K562 (cell line): ENCODE results near the gene ANKRD23. TPM values are rescaled to one million over a fixed set of nuclear protein-coding genes. Genes with fewer than 3 reads are reported as not detected.

Experiments used
- ATAC-seq: fragments of 200-7000 bp; cut with Tn5 transposase; 3 replicates; pipeline ENCODE4 v1.9.1; 2020; ENCODE audit warnings: moderate library complexity
- BruUV-seq: library from RNA; stranded (reverse); fragments of 400-500 nt; replicated peaks from 2 replicates; lab custom pipeline; 2021; lab: Mats Ljungman, UMichigan
- CTCF ChIA-PET: fragments of 300-600 bp; formaldehyde crosslinking; extraction: SDS; loops from one replicate; lab custom pipeline; 2021; ENCODE audit warnings: low intra/inter-chr PET ratio; lab: Yijun Ruan, JAX
- POLR2A ChIA-PET: fragments of 300-600, 350-650 bp; sonication (Branson Sonifier 250); formaldehyde crosslinking; extraction: SDS; loops from one replicate; lab custom pipeline; 2021; ENCODE audit warnings: antibody characterized with exemption, inconsistent platforms; lab: Yijun Ruan, JAX
- DNase-seq, 4 experiments: peaks; one replicate each; pipeline versions ENCODE4 v3.0.0 to v3.0.0-alpha.2; 2011 to 2018; ENCODE audit warnings: low spot score in 3 of 4, mixed read lengths in 3 of 4; ENCODE audit errors: extremely low read depth in 1 of 4
- FAIRE-seq: peaks from 2 replicates; lab custom pipeline; 2011; peaks lifted over from hg19 to GRCh38; lab: Jason Lieb, UNC
- H2AFZ ChIP-seq: 2 replicates; pipeline ENCODE4 v1.6.0; 2011; ENCODE audit warnings: low read depth, low read length, control low read depth, inconsistent platforms
- H3K27ac ChIP-seq: fragments of 200-600 bp; 3 replicates; pipeline ENCODE4 v1.8.0; 2011; ENCODE audit warnings: low read depth, mild to moderate bottlenecking, control low read depth, inconsistent platforms, low read length, moderate library complexity, mixed read lengths; ENCODE audit errors: extremely low read depth
- H3K27me3 ChIP-seq, 2 experiments: fragments of 300-600 bp in 1 of 2; 2 replicates in 1 of 2; 3 replicates in 1 of 2; pipeline versions ENCODE4 v1.6.0 to v1.8.0; 2011; ENCODE audit warnings: inconsistent platforms in 2 of 2, low read length in 2 of 2, mild to moderate bottlenecking in 1 of 2, mixed read lengths in 1 of 2, moderate library complexity in 1 of 2; ENCODE audit not compliant: control insufficient read depth in 2 of 2, insufficient read depth in 2 of 2
- H3K36me3 ChIP-seq: fragments of 300-600 bp; 3 replicates; pipeline ENCODE4 v1.8.0; 2011; ENCODE audit warnings: mild to moderate bottlenecking, low read length, inconsistent platforms; ENCODE audit not compliant: control insufficient read depth, insufficient read depth
- H3K4me1 ChIP-seq, 2 experiments: fragments of 200-600 bp in 1 of 2; replicated peaks in 1 of 2; 2 replicates in 1 of 2; 3 replicates in 1 of 2; pipeline versions ENCODE4 v1.5.1 to v1.8.0; 2011; ENCODE audit warnings: inconsistent platforms in 2 of 2, low read length in 2 of 2, mild to moderate bottlenecking in 1 of 2, mixed read lengths in 1 of 2, moderate library complexity in 1 of 2; ENCODE audit not compliant: control insufficient read depth in 2 of 2, insufficient read depth in 2 of 2
- H3K4me2 ChIP-seq: 2 replicates; pipeline ENCODE4 v1.6.1; 2011; ENCODE audit warnings: low read length, control low read depth, inconsistent platforms, mixed read lengths; ENCODE audit not compliant: insufficient read depth
- H3K4me3 ChIP-seq: fragments of 200-600 bp; sonication (generic), shearing (Covaris generic); 2 replicates; pipeline ENCODE4 v1.5.1; 2016; ENCODE audit warnings: control low read depth, inconsistent platforms
- H3K79me2 ChIP-seq: fragments of 200-600 bp; 3 replicates; pipeline ENCODE4 v1.8.0; 2011; ENCODE audit warnings: low read length, inconsistent platforms; ENCODE audit not compliant: control insufficient read depth, insufficient read depth
- H3K9ac ChIP-seq, 2 experiments: 2 replicates each; pipeline versions ENCODE4 v1.6.0 to v1.6.1; 2011; ENCODE audit warnings: low read depth in 2 of 2, low read length in 2 of 2, control low read depth in 1 of 2, inconsistent platforms in 1 of 2, mild to moderate bottlenecking in 1 of 2, mixed read lengths in 1 of 2; ENCODE audit not compliant: insufficient read depth in 1 of 2
- H3K9me1 ChIP-seq: one replicate; pipeline ENCODE4 v1.6.0; 2011; ENCODE audit warnings: inconsistent platforms, mild to moderate bottlenecking, low read length, moderate library complexity; ENCODE audit not compliant: control insufficient read depth, insufficient read depth
- H3K9me3 ChIP-seq: replicated peaks from 2 replicates; pipeline ENCODE4 v1.5.1; 2011; ENCODE audit warnings: low read depth, low read length, inconsistent platforms; ENCODE audit not compliant: control insufficient read depth, insufficient read depth
- H4K20me1 ChIP-seq: replicated peaks from 2 replicates; pipeline ENCODE4 v1.6.1; 2011; ENCODE audit warnings: low read length, inconsistent platforms, mixed read lengths; ENCODE audit not compliant: control insufficient read depth, insufficient read depth
- GABPB1 ChIP-seq: sonication (generic); formaldehyde crosslinking; IDR thresholded peaks from 2 replicates; pipeline ENCODE4 v1.8.0; 2022; ENCODE audit warnings: mild to moderate bottlenecking, missing genetic modification reagents
- POU5F1 ChIP-seq: fragments of 150-350 bp; IDR thresholded peaks from 2 replicates; pipeline ENCODE4 v1.6.1; 2014; ENCODE audit warnings: borderline replicate concordance, low read length, low read depth, mild to moderate bottlenecking; ENCODE audit not compliant: partially characterized antibody
- RBM22 ChIP-seq: fragments of 200-400 bp; formaldehyde crosslinking; IDR thresholded peaks from 2 replicates; pipeline ENCODE4 v1.6.1; 2018; ENCODE audit warnings: low read length, low read depth; ENCODE audit not compliant: poor library complexity, severe bottlenecking
- RFX7 ChIP-seq: fragments of 250-450 bp; sonication (Bioruptor Pico); IDR thresholded peaks from 2 replicates; pipeline ENCODE4 v1.5.1; 2021; ENCODE audit warnings: mild to moderate bottlenecking
- ZNF551 ChIP-seq: fragments of 250-450 bp; sonication (Bioruptor Pico); IDR thresholded peaks from 2 replicates; pipeline ENCODE4 v1.5.0; 2021; ENCODE audit warnings: mild to moderate bottlenecking, moderate library complexity
- WGBS: fragments of 100-300 bp; shearing (Covaris generic); methylation state at CpG from one replicate; pipeline ENCODE4 v1.1.6; 2016; ENCODE audit warnings: low coverage, mixed read lengths; ENCODE audit not compliant: insufficient coverage; ENCODE audit errors: missing lambda C conversion rate; 5-methylcytosine and 5-hydroxymethylcytosine counted together
- in situ Hi-C: fragments of 300-500 bp; cut with MboI; formaldehyde crosslinking; loops from 4 replicates; pipeline ENCODE4 v1.15.0; 2018; ENCODE audit warnings: inconsistent platforms, mixed read lengths
- intact Hi-C: fragments of 100-400 bp; cut with micrococcal nuclease; formaldehyde crosslinking; loops from 2 replicates; pipeline ENCODE4 v1.14.2; 2022
- polyA plus RNA-seq, 8 experiments: library from polyadenylated mRNA; depleted of rRNA in 4 of 8; stranded (reverse) in 5 of 8; unstranded in 3 of 8; fragments of >200 nt; fragmentation: Nextera tagmentation in 2 of 8; fragmentation: Illumina TruSeq in 1 of 8; extraction: Ambion mirVana in 2 of 8; extraction: Trizol in 1 of 8; gene quantifications; 2 replicates each; pipeline versions ENCODE4 v1.2.1 to v1.2.3, GENCODE V29; 2011 to 2014; ENCODE audit warnings: inconsistent platforms in 1 of 8, missing spikeins in 1 of 8
- total RNA-seq, 7 experiments: library from RNA; depleted of rRNA in 6 of 7; stranded (reverse); fragments of >200 nt in 6 of 7; fragmentation: Illumina TruSeq in 2 of 7; extraction: Trizol in 2 of 7; gene quantifications; 2 replicates each; pipeline versions ENCODE4 v1.2.1 to v1.2.3, GENCODE V29; 2011 to 2021; ENCODE audit warnings: low replicate concordance in 1 of 7
- TF ChIP-seq, protein P1 (sequence below): sonication (generic); formaldehyde crosslinking; IDR thresholded peaks from 2 replicates; pipeline ENCODE4 v1.8.0; 2022; ENCODE audit warnings: missing genetic modification reagents, mild to moderate bottlenecking, moderate library complexity, borderline replicate concordance

The ANKRD23 gene
- total and polyA plus RNA-seq, 9 of the 15 experiments (the other 6 are each of a cell fraction or from before 2014, with no cell fraction given): 0.32 to 4.8 (median 2.8) TPM

DNA sequence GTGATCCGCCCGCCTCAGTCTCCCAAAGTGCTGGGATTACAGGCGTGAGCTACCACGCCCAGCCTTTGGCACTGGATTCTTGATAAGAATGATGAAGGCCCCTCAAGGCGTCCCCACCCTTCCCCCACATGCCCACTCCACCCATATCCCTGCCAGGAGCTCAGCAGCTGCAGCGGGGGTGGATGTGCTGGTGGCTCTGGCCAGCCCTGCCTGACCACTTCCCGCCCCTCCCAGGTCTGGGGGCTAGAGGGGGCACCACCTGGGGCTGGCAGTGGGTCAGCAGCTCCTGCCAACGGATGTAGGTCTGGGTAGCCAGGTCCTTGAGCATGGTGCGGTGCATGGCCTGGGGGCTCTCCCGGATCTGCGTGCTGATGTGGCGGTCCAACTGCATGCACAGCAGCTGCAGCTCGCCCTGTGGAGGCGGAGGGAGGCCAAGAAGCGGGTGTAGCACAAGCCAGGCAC is 33.8 kb upstream of the ANKRD23 start (continued):
- no peak for TF ChIP-seq POU5F1
- peak; percentile 76 for TF ChIP-seq RBM22

DNA sequence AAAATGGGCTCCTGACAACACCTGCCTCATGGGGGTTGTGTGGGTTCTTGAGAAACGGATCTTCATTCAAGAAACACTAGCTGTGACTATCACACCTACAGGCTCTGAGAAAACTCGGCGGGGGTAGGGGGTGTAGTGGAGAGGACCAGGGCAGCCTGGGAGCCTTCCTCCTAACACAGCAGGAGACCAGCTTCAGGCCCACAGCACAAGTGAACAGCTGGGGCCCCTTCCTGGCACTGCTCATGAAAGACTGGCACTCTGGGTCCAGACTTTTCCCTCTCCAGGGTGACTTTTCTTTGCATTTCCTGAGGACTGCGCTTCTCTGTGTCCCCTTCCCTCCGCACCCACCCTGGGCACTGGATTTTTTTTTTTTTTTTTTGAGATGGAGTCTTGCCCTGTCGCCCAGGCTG is 33.2 kb upstream of the ANKRD23 start:
- Histone ChIP-seq H3K36me3 (peaks cover 18% of the 10 kb centered on the region; the same call in 2 of the 3 replicates), H3K9ac (peak overlapping the region in 1 of 2 experiments; percentile 85; a peak in 2 of 4 replicates), H2AFZ (no peak overlapping the region), H3K4me2 (no peak overlapping the region), H3K4me1 (peaks cover 47 to 94% of the 10 kb centered on the region in 2 experiments), H3K27me3 (no peaks in the 10 kb centered on the region), H3K9me1 (peaks cover 4% of the 10 kb centered on the region), H4K20me1 (no peaks in the 10 kb centered on the region), H3K27ac (no peak overlapping the region), H3K9me3 (no peaks in the 10 kb centered on the region), H3K4me3 (no peak overlapping the region), H3K79me2 (peaks cover 8% of the 10 kb centered on the region; the same call in 2 of the 3 replicates)
- in situ Hi-C loops (no loop called here), intact Hi-C loops (no loop called here)
- FAIRE-seq (no peak), ATAC-seq (no peak), DNase-seq (no peak)
- 56% methylated on average over 3 of the region's 6 CpGs for WGBS
- TF ChIP-seq, protein P1, sequence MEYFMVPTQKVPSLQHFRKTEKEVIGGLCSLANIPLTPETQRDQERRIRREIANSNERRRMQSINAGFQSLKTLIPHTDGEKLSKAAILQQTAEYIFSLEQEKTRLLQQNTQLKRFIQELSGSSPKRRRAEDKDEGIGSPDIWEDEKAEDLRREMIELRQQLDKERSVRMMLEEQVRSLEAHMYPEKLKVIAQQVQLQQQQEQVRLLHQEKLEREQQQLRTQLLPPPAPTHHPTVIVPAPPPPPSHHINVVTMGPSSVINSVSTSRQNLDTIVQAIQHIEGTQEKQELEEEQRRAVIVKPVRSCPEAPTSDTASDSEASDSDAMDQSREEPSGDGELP (CRISPR knock-in tag): 0 out of 2 replicates have a peak, but pooled peaks have one; percentile 23
- TF ChIP-seq GABPB1 (CRISPR knock-in tag) (no peak), RFX7 (CRISPR knock-in tag) (no peak), ZNF551 (CRISPR knock-in tag) (0 out of 2 replicates have a peak, but pooled peaks have one; percentile 4)
- ChIA-PET CTCF (no interaction called here), POLR2A (interaction anchor here (1.0 to 11.3 kb wide), 4 partner anchors 8 to 88 kb away, joined by 4 to 112 read pairs (median 39); no protein-coding TSS in a partner anchor)
- TSS peak; percentile 11 for BruUV-seq
